ENCODE results near the gene PRRT1.

GRCh38 chr6:32152769-32153563, 1.2 kb upstream of the PRRT1 start:
- TF ChIP-seq, protein P1, sequence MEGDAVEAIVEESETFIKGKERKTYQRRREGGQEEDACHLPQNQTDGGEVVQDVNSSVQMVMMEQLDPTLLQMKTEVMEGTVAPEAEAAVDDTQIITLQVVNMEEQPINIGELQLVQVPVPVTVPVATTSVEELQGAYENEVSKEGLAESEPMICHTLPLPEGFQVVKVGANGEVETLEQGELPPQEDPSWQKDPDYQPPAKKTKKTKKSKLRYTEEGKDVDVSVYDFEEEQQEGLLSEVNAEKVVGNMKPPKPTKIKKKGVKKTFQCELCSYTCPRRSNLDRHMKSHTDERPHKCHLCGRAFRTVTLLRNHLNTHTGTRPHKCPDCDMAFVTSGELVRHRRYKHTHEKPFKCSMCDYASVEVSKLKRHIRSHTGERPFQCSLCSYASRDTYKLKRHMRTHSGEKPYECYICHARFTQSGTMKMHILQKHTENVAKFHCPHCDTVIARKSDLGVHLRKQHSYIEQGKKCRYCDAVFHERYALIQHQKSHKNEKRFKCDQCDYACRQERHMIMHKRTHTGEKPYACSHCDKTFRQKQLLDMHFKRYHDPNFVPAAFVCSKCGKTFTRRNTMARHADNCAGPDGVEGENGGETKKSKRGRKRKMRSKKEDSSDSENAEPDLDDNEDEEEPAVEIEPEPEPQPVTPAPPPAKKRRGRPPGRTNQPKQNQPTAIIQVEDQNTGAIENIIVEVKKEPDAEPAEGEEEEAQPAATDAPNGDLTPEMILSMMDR (IDR thresholded peaks at IDR 0.05; ENCODE audit: insufficient read depth, low read length, poor library complexity, severe bottlenecking): no peak
- no peak for TF ChIP-seq EZH2phosphoT487 (conservative IDR thresholded peaks at IDR 0.05; ENCODE audit: low read length)

Measured in SU-DHL-6 (cell line).